ENCODE measurements around the gene ERBB2. TPM values are rescaled to one million over a fixed set of nuclear protein-coding genes. Genes with fewer than 3 reads are reported as not detected.

ERBB2 gene
- total and polyA plus RNA-seq, 2 of the 13 experiments (the other 11 are each of a cell fraction or from before 2014, with no cell fraction given) = 57.7 to 64.1 TPM

DNA sequence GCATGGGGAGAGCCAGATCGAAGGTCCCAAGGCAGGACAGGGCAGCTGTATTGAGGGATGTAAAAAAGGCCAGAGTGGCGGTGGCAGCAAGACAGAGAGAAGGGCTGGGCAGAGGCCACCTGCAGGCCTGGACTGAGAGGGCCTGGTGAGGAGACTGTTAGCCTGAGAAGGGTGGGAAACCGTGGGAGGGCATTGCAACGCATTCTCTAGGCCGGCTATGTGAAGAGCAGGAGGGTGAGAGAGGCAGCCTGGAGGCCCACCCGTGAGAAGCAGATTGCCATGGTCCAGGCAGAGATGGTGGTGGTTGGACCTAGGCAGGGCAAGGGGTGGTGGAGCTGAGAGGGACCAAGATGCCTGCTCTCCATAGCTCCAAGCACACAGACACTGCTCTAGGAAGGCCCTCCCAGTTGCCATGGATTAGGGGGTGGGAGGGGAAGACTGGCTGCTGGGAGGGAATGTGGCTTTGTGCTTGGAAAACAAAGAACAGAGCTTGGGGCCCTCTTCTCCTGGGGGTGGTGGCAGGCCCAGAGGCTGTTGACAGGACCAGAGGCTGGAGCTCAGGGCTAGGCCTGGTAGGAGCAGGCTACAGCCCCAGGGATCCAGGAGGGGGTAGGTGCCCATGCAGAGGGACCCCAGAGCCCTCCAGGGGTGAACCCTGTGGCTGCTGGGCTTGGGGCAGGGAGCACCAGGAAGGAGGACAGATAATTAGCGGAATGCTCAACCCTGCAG lies 47.1 kb upstream of the ERBB2 start (continued):
- TF ChIP-seq, protein P1, sequence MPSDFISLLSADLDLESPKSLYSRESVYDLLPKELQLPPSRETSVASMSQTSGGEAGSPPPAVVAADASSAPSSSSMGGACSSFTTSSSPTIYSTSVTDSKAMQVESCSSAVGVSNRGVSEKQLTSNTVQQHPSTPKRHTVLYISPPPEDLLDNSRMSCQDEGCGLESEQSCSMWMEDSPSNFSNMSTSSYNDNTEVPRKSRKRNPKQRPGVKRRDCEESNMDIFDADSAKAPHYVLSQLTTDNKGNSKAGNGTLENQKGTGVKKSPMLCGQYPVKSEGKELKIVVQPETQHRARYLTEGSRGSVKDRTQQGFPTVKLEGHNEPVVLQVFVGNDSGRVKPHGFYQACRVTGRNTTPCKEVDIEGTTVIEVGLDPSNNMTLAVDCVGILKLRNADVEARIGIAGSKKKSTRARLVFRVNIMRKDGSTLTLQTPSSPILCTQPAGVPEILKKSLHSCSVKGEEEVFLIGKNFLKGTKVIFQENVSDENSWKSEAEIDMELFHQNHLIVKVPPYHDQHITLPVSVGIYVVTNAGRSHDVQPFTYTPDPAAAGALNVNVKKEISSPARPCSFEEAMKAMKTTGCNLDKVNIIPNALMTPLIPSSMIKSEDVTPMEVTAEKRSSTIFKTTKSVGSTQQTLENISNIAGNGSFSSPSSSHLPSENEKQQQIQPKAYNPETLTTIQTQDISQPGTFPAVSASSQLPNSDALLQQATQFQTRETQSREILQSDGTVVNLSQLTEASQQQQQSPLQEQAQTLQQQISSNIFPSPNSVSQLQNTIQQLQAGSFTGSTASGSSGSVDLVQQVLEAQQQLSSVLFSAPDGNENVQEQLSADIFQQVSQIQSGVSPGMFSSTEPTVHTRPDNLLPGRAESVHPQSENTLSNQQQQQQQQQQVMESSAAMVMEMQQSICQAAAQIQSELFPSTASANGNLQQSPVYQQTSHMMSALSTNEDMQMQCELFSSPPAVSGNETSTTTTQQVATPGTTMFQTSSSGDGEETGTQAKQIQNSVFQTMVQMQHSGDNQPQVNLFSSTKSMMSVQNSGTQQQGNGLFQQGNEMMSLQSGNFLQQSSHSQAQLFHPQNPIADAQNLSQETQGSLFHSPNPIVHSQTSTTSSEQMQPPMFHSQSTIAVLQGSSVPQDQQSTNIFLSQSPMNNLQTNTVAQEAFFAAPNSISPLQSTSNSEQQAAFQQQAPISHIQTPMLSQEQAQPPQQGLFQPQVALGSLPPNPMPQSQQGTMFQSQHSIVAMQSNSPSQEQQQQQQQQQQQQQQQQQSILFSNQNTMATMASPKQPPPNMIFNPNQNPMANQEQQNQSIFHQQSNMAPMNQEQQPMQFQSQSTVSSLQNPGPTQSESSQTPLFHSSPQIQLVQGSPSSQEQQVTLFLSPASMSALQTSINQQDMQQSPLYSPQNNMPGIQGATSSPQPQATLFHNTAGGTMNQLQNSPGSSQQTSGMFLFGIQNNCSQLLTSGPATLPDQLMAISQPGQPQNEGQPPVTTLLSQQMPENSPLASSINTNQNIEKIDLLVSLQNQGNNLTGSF (CRISPR knock-in tag; IDR thresholded peaks at IDR 0.05) = no peak
- TF ChIP-seq DNMT1 (CRISPR knock-in tag; IDR thresholded peaks at IDR 0.05) = peak; percentile 65; the same call in 1 of the 2 replicates
- no peak for TF ChIP-seq MAFF (IDR thresholded peaks at IDR 0.05; ENCODE audit: low read depth, low read length)
- TF ChIP-seq ZNF274 (CRISPR knock-in tag; IDR thresholded peaks at IDR 0.05) = no peak; the same call in 1 of the 2 replicates
- TF ChIP-seq SNAPC2 (CRISPR knock-in tag; IDR thresholded peaks at IDR 0.05) = no peak
- TF ChIP-seq MED13 (CRISPR knock-in tag; IDR thresholded peaks at IDR 0.05) = no peak
- no peak for TF ChIP-seq ZNF776 (CRISPR knock-in tag; IDR thresholded peaks at IDR 0.05)
- TF ChIP-seq TRIM24 (CRISPR knock-in tag; IDR thresholded peaks at IDR 0.05) = no peak
- TF ChIP-seq, protein P2, sequence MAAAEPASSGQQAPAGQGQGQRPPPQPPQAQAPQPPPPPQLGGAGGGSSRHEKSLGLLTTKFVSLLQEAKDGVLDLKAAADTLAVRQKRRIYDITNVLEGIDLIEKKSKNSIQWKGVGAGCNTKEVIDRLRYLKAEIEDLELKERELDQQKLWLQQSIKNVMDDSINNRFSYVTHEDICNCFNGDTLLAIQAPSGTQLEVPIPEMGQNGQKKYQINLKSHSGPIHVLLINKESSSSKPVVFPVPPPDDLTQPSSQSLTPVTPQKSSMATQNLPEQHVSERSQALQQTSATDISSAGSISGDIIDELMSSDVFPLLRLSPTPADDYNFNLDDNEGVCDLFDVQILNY (CRISPR knock-in tag; conservative IDR thresholded peaks at IDR 0.05) = 0 out of 2 replicates have a peak, but pooled peaks have one; percentile 33
- TF ChIP-seq, protein P3, sequence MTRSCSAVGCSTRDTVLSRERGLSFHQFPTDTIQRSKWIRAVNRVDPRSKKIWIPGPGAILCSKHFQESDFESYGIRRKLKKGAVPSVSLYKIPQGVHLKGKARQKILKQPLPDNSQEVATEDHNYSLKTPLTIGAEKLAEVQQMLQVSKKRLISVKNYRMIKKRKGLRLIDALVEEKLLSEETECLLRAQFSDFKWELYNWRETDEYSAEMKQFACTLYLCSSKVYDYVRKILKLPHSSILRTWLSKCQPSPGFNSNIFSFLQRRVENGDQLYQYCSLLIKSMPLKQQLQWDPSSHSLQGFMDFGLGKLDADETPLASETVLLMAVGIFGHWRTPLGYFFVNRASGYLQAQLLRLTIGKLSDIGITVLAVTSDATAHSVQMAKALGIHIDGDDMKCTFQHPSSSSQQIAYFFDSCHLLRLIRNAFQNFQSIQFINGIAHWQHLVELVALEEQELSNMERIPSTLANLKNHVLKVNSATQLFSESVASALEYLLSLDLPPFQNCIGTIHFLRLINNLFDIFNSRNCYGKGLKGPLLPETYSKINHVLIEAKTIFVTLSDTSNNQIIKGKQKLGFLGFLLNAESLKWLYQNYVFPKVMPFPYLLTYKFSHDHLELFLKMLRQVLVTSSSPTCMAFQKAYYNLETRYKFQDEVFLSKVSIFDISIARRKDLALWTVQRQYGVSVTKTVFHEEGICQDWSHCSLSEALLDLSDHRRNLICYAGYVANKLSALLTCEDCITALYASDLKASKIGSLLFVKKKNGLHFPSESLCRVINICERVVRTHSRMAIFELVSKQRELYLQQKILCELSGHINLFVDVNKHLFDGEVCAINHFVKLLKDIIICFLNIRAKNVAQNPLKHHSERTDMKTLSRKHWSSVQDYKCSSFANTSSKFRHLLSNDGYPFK (CRISPR knock-in tag; IDR thresholded peaks at IDR 0.05; ENCODE audit: borderline replicate concordance) = no peak; the same call in 1 of the 2 replicates
- TF ChIP-seq JUND (CRISPR knock-in tag; IDR thresholded peaks at IDR 0.05) = no peak
- no peak for TF ChIP-seq ZNF329 (CRISPR knock-in tag; IDR thresholded peaks at IDR 0.05; ENCODE audit: low read depth)
- no peak for TF ChIP-seq ZNF749 (CRISPR knock-in tag; IDR thresholded peaks at IDR 0.05; ENCODE audit: borderline replicate concordance)
- TF ChIP-seq ZNF792 (CRISPR knock-in tag; IDR thresholded peaks at IDR 0.05) = no peak; the same call in 1 of the 2 replicates
- no peak for TF ChIP-seq ZC3H4 (CRISPR knock-in tag; IDR thresholded peaks at IDR 0.05; ENCODE audit: borderline replicate concordance)
- TF ChIP-seq ATRX (CRISPR knock-in tag; IDR thresholded peaks at IDR 0.05; ENCODE audit: borderline replicate concordance) = no peak
- no peak for TF ChIP-seq HDAC2 (CRISPR knock-in tag; IDR thresholded peaks at IDR 0.05)
- TF ChIP-seq, protein P4, sequence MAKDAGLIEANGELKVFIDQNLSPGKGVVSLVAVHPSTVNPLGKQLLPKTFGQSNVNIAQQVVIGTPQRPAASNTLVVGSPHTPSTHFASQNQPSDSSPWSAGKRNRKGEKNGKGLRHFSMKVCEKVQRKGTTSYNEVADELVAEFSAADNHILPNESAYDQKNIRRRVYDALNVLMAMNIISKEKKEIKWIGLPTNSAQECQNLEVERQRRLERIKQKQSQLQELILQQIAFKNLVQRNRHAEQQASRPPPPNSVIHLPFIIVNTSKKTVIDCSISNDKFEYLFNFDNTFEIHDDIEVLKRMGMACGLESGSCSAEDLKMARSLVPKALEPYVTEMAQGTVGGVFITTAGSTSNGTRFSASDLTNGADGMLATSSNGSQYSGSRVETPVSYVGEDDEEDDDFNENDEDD (CRISPR knock-in tag; IDR thresholded peaks at IDR 0.05; ENCODE audit: borderline replicate concordance) = 0 out of 2 replicates have a peak, but pooled peaks have one; percentile 15
- TF ChIP-seq NAIF1 (CRISPR knock-in tag; IDR thresholded peaks at IDR 0.05; ENCODE audit: borderline replicate concordance) = no peak
- TF ChIP-seq ZNF556 (CRISPR knock-in tag; IDR thresholded peaks at IDR 0.05; ENCODE audit: borderline replicate concordance) = peak; percentile 85; the same call in 1 of the 2 replicates
